DMS53 treated with DMSO at 0.1 percent for 48 hours (cell line): ENCODE measurements around the gene IL36A.
A peak's percentile ranks its signal among the peaks of the same experiment; 100 is the strongest.

Source experiments
- DNase-seq: peaks from one replicate; lab custom pipeline; 2025; ENCODE audit not compliant: unreplicated experiment; lab: John Stamatoyannopoulos, UW

Gene IL36A

DNA sequence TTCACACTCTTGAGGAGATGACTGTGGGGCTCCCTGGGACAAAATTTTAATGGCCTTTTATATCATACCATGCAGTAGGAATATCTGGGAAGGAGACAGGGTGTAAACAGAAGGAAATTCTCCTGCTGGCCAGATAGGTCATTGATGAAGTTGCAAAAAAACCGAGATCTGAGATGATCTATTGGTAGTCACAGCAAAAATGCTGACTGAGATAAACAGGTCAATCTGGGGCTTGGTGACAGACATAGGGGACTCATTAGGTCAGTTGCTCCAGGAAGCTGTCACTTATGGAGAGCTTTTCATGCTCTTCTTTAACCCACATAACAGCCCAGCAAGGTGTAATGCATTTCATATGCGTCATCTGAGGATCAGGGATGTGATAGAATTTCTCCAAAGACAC, 2.6 kb upstream of the IL36A start:
- no peak for DNase-seq

DNA sequence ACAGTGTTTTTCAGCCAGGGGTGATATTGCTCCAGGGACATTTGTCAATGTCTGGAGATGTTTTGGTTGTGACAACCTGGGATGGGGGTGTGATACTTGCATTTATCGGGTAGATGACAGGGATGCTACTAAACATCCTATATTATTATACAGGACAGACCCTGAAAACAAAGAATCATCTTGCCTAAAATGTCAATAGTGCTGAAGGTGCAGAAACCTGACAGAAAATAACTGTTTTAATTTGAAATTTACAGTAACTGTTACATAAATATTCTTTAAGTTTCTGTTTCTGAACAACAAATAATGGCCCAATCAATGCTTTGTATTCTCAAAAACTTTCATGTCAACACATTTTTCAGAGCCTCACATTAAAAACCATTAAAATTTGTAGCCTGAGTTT, 2.0 kb downstream of the IL36A start:
- DNase-seq = no peak

DNA sequence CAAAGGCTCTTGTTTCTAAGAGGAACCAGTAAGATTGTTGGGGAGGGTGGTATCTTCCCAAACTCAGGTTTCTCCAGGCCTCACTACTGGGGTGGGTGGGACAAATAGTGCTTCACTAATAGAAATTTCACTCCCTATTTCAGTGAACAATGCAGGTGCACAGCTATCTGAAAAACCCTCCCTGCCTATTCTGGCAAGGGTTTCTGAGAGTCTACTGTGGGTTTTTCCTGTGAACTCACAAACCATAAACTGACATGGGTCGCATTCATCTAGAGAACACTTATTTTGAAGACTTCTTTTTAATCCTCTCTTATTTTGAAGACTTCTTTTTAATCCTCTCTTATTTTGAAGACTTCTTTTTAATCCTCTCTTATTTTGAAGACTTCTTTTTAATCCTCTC, 4.4 kb downstream of the IL36A start:
- no peak for DNase-seq

DNA sequence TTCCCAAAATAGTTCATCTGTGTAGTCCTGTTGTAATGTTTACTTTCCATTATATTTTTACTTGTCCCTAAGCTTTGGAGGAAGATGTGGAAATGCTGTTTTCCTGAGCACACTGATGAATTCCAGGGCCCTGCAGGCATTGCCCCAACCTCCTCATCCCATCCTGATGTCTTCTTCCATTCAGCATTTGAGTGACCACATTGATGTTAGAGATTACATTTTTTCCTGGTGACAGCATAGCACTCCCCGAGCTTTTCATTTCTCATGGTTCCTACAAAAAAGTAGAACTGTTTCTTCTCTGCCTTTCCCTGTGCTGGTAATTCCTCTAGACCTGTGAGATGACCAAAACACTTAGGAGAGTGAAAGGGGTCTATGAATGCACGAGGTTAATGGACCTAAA, 4.8 kb downstream of the IL36A start:
- DNase-seq = no peak

DNA sequence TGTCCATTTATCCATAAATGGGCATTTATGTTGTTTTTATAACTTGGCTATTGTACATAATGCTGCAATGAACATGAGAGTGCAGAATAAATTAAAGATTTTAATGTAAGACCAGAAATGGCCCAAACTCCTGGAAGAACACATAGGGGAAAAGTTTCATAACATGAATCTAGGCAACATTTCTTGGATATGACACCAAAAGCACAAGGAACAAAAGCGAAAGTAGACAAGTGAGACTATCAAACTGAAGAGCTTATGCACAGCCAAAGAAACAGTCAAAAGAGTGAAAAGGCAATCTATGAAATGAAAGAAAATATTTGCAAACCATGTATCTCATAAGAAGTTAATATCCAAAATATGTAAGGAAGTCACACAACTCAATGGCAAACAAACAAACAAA, 5.8 kb downstream of the IL36A start:
- DNase-seq = no peak

DNA sequence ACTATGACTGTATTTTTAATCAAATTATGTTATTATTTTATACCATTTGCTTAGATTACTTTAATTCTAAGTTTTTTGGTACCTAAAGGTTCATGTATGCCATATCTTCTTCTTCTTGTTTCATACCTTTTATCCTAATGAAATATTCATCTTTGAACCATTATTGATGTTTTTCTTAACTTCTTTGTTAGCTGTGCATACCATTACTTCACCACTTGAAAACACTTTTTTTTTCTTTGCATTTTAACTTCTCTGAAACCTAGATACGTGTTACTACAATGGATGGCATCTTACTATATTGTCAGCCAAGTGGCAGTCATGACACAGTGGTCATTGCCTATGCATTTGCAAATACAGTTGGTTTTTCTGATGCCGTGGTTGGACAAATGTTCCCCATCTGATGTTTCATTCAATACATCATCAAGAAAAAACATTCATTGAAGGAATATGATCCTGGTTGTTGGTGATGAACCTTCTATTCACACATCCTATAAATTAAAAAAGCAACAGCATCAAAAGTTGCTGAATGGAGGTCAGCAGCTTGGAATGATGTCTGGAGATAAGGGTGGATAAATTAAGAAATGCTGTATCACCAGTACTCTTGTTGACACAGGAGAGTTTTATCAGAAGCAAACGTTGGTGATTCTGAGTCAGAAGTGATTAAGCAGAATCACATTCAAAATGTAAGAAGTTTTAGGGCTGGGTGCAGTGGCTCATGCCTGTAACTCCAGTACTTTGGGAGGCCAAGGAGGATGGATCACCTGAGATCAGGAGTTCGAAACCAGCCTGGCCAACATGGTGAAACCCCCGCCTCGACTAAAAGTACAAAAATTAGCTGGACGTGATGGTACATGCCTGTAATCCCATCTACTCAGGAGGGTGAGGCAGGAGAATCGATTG, 7.4 kb downstream of the IL36A start:
- no peak for DNase-seq

DNA sequence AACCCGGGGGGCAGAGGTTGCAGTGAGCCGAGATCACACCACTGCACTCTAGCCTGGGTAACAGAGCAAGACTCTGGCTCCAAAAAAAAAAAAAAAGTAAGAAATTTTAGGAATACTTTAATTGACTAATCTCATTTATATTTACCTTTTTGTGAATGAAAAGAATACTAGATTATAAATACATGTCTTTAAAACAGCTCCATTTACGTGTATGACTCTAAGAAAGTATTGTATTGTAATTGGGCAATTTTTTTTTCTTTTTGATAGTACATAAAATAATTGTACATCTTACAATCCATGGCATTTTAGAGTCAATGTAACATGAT, 8.0 kb downstream of the IL36A start:
- DNase-seq = no peak

DNA sequence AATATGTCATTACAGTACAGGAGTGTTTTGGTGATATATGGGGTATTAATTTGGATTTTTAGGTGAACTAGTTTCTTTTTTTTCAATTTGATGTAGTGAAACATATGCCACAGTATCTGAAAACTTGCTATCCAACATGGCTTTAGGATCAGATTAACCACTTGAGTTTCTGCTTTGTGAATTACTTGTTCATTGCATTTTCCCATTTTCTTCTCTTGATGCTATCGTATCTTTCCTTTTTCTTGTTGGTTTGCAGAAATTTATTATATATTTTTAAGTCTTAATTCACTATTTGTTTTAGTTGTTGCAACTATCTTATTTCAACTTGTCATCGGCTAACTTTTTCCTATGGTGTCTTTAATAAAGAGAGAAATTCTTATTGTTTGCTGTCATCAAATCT, 8.8 kb downstream of the IL36A start:
- no peak for DNase-seq

DNA sequence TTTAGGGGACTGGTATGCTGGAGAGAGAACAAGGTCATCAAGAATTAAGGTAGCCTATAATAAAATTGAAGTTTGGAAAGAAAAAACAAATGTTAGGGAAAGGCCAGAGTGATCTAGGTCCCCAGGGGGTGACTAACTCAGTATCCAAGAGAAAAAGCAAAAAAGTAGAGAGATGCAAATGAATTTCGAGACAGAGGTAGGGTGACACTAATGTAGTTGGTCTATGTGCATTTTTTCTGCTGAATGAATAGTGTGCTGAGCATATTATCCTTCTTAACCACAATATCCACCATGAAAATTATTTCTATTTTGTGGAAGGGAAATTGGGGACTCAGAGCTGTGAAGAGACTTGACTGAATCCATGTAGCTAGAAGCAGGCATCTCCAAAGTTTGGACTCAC, 9.8 kb downstream of the IL36A start:
- DNase-seq = no peak

DNA sequence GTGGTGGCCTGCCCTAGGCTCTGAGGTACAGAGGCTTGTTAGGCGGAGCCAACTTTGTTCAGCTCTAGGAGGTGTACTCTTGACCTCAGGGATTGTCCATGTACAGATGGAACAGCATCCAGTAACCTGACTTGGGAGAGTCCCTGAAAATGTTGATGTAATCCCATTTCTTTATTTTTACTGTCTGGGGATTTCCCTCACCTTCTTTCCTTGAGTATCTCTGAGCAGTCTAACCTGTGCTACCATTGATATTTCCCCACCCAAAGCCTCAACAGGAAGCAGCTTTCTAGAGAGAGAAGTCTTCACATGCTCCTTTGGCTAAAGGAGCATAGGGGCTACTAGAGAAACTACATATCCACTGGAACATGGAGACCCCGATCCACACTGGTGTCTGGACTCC, 10.4 kb downstream of the IL36A start:
- DNase-seq = no peak

DNA sequence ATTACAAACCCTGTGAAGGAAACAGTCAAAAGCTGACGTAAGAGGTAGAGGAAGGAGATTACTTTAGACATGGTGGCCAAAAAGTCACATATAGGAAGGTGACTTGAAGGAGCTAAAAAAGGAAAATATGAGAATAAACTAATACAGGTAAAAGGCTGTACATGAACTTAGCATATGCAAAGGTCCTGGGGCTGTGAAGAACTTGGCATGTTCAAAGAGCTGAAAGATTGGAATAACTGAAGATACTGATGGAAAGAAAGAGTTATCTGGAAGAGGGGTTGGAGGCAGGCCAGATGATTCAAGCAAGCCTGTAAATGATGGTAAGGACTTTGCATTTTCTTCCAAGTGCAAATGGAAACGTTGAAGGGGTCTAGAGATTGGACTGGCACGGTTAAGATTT, 13.2 kb downstream of the IL36A start:
- no peak for DNase-seq

DNA sequence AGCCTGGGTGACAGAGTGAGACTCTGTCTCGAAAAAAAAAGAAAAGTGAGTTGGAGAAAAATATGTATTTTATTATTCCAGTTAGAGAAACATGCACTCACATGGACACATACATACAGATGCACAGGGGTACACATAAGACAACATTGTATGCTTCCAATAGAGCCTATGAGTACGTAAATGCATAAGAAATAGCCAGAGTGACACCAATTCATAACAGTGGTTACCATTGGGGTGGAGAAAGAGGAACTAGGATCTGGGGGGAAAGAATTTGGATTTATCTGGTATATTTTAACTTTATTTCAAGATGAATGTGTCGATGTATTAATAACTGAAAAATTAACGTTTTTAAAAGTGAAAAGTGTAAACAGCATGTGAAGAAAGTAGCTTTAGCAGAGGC, 16.1 kb downstream of the IL36A start:
- no peak for DNase-seq

DNA sequence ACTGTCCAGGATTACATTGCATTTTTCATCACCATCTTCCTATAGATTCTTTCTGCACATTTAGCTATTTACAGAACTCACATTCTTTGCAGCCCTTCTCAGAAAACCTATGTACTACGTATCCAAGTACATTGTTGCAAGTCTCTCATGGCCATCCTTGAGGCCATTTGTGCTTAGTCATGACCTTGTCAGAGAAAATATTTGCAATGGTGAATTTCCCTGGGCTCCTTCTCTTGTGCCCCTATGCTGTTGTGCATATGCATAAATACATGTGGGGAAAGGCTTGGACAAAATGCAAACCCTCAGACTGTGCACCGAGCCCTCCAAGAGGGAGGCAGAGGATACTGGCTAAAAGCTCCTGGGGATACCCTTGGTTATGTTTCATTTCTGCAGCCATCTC, 19.5 kb downstream of the IL36A start:
- DNase-seq = no peak

DNA sequence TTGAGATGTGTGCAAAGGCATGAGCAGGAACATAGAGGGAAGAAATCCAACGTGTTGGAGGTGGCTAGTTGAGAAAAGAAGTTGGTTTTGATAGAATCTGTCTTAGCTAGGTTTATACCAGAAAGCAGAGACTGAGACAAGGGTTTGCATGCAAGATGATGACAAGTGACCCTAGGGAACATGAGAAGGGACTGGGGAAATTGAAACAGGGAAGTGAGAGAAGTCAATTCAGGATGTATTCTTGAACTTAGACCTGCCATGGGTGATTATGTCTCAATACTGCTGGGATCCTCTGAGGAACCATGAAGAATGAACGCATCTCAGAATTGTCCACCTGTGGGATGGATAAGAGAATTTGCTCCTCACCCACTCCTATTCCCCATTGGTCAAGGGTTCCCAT, 20.5 kb downstream of the IL36A start:
- DNase-seq = no peak

DNA sequence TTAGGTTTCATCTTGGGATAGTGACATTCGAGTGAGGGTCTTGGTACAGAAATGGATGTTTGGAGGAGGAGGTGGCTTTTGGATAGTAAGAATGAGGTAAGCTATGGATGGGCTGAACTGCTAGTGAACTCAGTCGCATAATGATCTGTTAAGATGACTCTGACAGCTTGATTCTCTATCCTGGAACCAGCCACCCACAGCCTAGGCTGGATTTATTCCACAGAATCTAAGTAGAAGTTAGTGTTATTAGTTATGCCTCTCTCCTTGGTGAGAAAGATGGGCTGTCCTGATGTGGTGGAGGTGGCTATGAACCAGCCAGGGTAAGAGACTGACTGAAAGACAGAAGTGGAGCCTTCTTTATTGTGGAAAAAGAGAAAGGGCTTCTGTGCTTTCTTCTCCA, 22.4 kb downstream of the IL36A start:
- DNase-seq = no peak

DNA sequence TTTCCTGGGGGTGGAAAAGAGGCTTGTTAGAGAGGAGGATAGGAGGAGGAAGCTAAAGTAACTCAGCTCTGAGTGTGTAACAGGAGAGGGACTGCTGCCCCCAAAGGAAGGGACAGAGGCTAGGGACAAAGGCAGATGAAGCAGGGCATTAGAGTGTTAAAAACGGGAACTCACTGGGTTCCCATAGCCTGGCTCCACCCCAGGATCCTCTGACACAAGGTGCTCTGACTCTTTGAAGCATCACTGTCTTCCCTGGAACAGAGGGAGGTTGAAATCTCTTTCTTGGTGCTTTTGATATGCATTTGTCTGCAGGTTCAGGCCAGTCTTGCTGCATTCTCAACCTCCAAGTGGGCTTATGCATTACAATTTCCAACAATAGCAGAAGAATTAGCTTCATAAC, 22.9 kb downstream of the IL36A start:
- no peak for DNase-seq

DNA sequence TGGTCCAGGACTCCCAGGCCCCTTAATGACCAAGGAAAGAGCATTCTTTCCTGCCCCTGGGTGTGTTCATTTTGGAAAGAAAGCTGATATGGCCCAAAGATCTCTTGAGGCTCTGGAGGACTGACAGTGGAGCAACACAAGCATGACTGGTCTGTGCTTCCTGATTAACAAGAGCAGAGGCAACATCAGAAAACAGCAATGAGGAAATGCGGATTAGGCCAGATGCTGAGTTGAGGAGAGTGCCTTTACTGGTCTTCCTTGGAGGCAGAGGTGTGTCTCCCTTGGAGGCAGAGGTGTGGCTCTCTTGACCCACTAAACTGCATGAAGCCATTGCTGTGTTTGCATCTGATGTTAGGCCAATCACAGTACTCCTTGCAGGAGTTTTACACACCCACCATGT, 27.5 kb downstream of the IL36A start:
- DNase-seq = no peak

DNA sequence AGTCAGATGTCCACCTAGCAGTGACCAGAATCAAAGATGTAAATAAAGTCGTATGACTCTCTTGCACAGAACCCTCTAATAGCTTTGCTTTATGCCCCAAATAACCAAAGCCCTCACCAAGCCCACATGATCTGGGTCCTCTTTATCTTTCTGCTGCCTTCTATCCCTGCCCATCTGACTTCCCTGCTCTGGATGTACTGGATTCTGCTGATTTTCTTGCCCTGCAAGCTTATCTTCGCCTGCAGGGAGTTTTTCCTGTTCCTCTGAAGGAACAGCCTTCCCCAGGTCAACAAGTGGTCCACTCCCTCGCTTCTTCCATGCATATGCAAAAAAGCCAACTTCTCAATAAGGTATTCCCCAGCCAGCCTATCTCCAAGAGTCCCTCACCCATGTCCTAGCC, 28.8 kb downstream of the IL36A start:
- no peak for DNase-seq

DNA sequence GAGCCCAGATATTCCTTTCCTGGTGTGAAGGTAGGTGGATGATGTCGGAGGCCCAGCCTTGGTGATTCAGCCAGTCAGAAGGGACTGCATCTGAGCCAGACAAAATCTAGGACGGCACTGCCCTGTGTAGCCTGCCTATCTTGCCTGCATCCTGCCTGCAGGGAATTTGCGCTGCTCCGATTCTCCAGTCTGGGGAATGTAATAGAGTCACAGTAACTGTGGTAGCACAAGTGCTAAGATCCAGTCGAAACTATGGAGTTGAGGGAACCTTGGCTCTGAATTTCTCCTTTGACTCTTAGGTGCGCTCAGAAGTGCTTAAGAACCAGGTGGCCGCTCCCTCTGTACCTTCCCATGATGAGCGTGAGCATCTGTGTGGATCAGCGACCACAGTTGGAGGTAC, 31.5 kb downstream of the IL36A start:
- no peak for DNase-seq

DNA sequence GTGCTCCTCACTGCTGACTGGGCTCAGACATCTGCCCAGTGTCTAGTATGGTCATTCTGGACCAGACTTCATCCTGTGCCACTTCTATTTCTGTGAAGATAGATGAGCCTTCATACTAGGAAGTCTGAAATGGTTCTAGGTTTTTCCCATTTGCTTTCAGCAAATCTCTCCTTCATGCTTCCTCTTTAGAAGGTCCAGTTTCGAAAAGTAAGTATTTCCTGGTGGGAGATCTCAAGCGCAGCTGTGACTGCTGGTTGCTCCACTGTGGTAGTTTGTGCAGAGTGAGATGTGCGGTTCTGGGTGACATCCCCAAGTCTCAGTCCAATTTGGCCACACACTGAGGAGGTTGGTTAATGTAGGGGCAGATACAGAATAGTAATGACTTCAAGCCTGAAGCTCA, 33.0 kb downstream of the IL36A start:
- DNase-seq = no peak

DNA sequence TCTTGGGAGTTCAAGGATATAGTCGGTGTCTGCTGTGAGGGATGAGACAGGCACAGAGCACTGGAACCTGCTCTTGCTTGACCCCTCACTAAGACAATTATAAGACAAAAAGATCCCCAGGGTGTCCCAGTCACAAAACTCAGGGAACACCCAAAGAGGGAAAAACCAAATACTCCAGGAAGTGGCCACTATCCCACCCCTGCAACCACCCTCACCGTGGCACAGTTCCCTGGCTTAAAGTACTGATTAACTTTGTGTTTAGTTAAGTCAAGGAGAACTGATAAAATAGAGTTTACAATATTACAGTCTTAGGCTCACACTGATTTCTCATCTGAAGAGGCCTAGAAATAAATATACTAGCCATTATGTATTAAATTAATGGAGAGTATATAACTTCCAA, 33.9 kb downstream of the IL36A start:
- DNase-seq = no peak

DNA sequence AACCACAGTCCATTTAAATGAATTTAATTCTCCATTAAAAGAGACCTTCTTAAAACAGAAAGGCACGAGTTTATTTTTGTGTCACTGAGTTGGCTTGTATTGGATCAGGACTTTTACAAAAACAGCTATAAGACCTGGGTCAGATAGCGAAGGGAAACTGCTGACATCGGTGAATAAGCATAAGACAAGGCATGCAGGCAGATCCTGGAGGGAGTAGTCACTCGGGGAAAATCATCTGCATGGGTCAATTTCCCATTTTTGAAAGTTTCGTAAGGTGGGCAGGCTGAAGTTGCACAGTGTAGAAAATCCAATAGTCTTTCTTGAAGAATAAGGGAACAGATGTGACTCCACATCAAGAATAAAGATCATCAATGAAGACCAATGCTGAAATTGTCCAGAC, 34.5 kb downstream of the IL36A start:
- no peak for DNase-seq

DNA sequence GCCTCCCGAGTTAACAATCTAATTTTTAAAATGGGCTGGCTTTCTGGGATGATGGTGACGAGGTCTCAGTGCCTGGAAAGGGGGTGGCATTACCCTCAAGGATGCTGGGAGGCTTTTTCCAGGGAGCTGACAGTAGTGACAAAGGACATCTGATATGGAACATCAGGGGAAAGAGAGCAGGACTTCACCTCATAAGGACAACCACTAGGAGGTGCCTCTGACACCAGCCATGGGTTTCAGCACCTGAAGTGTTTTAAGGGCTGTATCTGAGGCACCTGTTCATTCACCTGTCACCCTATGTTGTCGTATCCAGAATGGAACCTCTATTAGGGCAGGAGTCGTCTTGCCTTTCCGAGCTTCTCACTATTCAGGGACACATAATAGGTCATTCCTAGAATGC, 36.6 kb downstream of the IL36A start:
- DNase-seq = peak; percentile 43
